HCT116 (cell line): Measurements from ENCODE around the gene TMPRSS3. TPM values are rescaled to one million over a fixed set of nuclear protein-coding genes. Genes with fewer than 3 reads are reported as not detected.

Source experiments
- ATAC-seq: fragments of 200-7000 bp; cut with Tn5 transposase; 2 replicates; pipeline ENCODE4 v1.9.1; 2020; ENCODE audit warnings: mild to moderate bottlenecking, moderate library complexity
- BruUV-seq: library from RNA; stranded (reverse); fragments of 400-500 nt; replicated peaks from 2 replicates; lab custom pipeline; 2021; lab: Mats Ljungman, UMichigan
- CTCF ChIA-PET: fragments of 300-600 bp; sonication (Branson Sonifier 250); formaldehyde crosslinking; loops from one replicate; lab custom pipeline; 2021; ENCODE audit warnings: antibody characterized with exemption; lab: Charles Lee
- POLR2A ChIA-PET: fragments of 300-600, 350-600 bp; sonication (Branson Sonifier 250); formaldehyde crosslinking; loops from one replicate; lab custom pipeline; 2021; ENCODE audit warnings: antibody characterized with exemption; lab: Charles Lee
- RAD21 ChIA-PET, 2 experiments: fragments of 300-600 bp; sonication (Branson Sonifier 250); formaldehyde crosslinking; loops; one replicate each; lab custom pipeline; 2023; ENCODE audit warnings: low total read pairs in 2 of 2; ENCODE audit not compliant: uncharacterized antibody in 2 of 2, unreplicated experiment in 2 of 2, low non-redundant PET in 1 of 2; lab: Charles Lee
- DNase-seq: peaks from one replicate; pipeline ENCODE4 v3.0.0-alpha.2; 2010; ENCODE audit warnings: low read depth, low spot score
- H2AFZ ChIP-seq: fragments of 200-600 bp; shearing (Covaris generic), sonication (generic); 2 replicates; pipeline ENCODE4 v1.6.1; 2017; ENCODE audit warnings: low read depth, mixed run types, mixed read lengths, antibody characterized with exemption, low read length; ENCODE audit not compliant: poor library complexity, severe bottlenecking
- H3K27ac ChIP-seq: 2 replicates; pipeline ENCODE4 v1.5.1; 2012; ENCODE audit warnings: low read depth, low read length
- H3K27me3 ChIP-seq: fragments of 200-600 bp; sonication (generic); 2 replicates; pipeline ENCODE4 v1.6.1; 2016; ENCODE audit warnings: mixed run types, low read length, mixed read lengths; ENCODE audit not compliant: insufficient read depth
- H3K36me3 ChIP-seq, 2 experiments: fragments of 200-500 bp in 1 of 2; fragments of 200-600 bp in 1 of 2; sonication (Bioruptor generic) in 1 of 2; sonication (generic) in 1 of 2; 2 replicates each; pipeline versions ENCODE4 v1.5.1 to v1.6.1; 2014 to 2016; ENCODE audit warnings: low read length in 2 of 2, inconsistent platforms in 1 of 2, mixed read lengths in 1 of 2, mixed run types in 1 of 2; ENCODE audit not compliant: insufficient read depth in 2 of 2, control insufficient read depth in 1 of 2
- H3K4me1 ChIP-seq, 2 experiments: fragments of 200-600 bp in 1 of 2; sonication (generic) in 1 of 2; 2 replicates each; pipeline versions ENCODE4 v1.5.1 to v1.6.1; 2012 to 2017; ENCODE audit warnings: low read length in 2 of 2, inconsistent platforms in 1 of 2, mild to moderate bottlenecking in 1 of 2, mixed read lengths in 1 of 2, mixed run types in 1 of 2, moderate library complexity in 1 of 2; ENCODE audit not compliant: insufficient read depth in 2 of 2, control insufficient read depth in 1 of 2
- H3K4me2 ChIP-seq: fragments of 200-600 bp; sonication (generic); 2 replicates; pipeline ENCODE4 v1.6.1; 2017; ENCODE audit warnings: mixed run types, low read length, mixed read lengths
- H3K4me3 ChIP-seq, 2 experiments: fragments of 200-600 bp in 1 of 2; sonication (generic) in 1 of 2; replicated peaks in 1 of 2; 2 replicates each; pipeline ENCODE4 v1.5.1; 2011 to 2016; ENCODE audit warnings: low read length in 2 of 2, control low read depth in 1 of 2, low read depth in 1 of 2, mild to moderate bottlenecking in 1 of 2, mixed read lengths in 1 of 2, mixed run types in 1 of 2
- H3K79me2 ChIP-seq: fragments of 200-600 bp; sonication (generic); 2 replicates; pipeline ENCODE4 v1.6.1; 2017; ENCODE audit warnings: mild to moderate bottlenecking, mixed run types, low read length, moderate library complexity, mixed read lengths; ENCODE audit not compliant: insufficient read depth
- H3K9ac ChIP-seq: fragments of 200-600 bp; sonication (generic); 2 replicates; pipeline ENCODE4 v1.6.1; 2016; ENCODE audit warnings: low read length, mixed read lengths
- H3K9me2 ChIP-seq: fragments of 200-600 bp; sonication (generic), shearing (Covaris generic); 2 replicates; pipeline ENCODE4 v1.6.1; 2017; ENCODE audit warnings: mixed run types, mild to moderate bottlenecking, moderate library complexity; ENCODE audit not compliant: insufficient read depth
- H3K9me3 ChIP-seq, 2 experiments: fragments of 200-500 bp in 1 of 2; fragments of 200-600 bp in 1 of 2; sonication (Bioruptor generic) in 1 of 2; sonication (generic) in 1 of 2; 2 replicates each; pipeline ENCODE4 v1.6.1; 2014 to 2017; ENCODE audit warnings: low read length in 2 of 2, mixed read lengths in 2 of 2, inconsistent platforms in 1 of 2, low read depth in 1 of 2, mild to moderate bottlenecking in 1 of 2, mixed run types in 1 of 2, moderate library complexity in 1 of 2; ENCODE audit not compliant: control insufficient read depth in 1 of 2, insufficient read depth in 1 of 2
- H4K20me1 ChIP-seq: fragments of 200-600 bp; sonication (generic), shearing (Covaris generic); 2 replicates; pipeline ENCODE4 v1.6.1; 2017; ENCODE audit warnings: mixed run types, mild to moderate bottlenecking, moderate library complexity; ENCODE audit not compliant: insufficient read depth
- ATF3 ChIP-seq: IDR thresholded peaks from 2 replicates; pipeline ENCODE4 v1.6.1; 2012
- CTCF ChIP-seq, 3 experiments: fragments of 200-600 bp in 1 of 3; sonication (generic) in 1 of 3; IDR thresholded peaks in 2 of 3; conservative IDR thresholded peaks in 1 of 3; 2 replicates each; pipeline ENCODE4 v1.5.1; 2012 to 2017; ENCODE audit warnings: low read depth in 2 of 3, low read length in 2 of 3, antibody characterized with exemption in 1 of 3, borderline replicate concordance in 1 of 3, control low read depth in 1 of 3, mild to moderate bottlenecking in 1 of 3, mixed read lengths in 1 of 3, mixed run types in 1 of 3, moderate library complexity in 1 of 3; ENCODE audit not compliant: insufficient read depth in 1 of 3
- POLR2AphosphoS5 ChIP-seq: IDR thresholded peaks from 2 replicates; pipeline ENCODE4 v1.6.1; 2011; ENCODE audit warnings: mild to moderate bottlenecking, low read depth, low read length, moderate library complexity
- RAD21 ChIP-seq: IDR thresholded peaks from 2 replicates; pipeline ENCODE4 v1.6.1; 2012; ENCODE audit warnings: low read depth, mild to moderate bottlenecking
- REST ChIP-seq: IDR thresholded peaks from 2 replicates; pipeline ENCODE4 v1.6.1; 2012; ENCODE audit warnings: low read depth
- SIN3A ChIP-seq: IDR thresholded peaks from 2 replicates; pipeline ENCODE4 v1.6.1; 2012; ENCODE audit warnings: low read depth
- SRF ChIP-seq: IDR thresholded peaks from 2 replicates; pipeline ENCODE4 v1.6.1; 2012; ENCODE audit warnings: low read depth
- ZBTB33 ChIP-seq: IDR thresholded peaks from 2 replicates; pipeline ENCODE4 v1.6.1; 2011; ENCODE audit warnings: mild to moderate bottlenecking, low read length, moderate library complexity; ENCODE audit not compliant: insufficient replicate concordance; ENCODE audit errors: extremely low read depth
- intact Hi-C: fragments of 100-400 bp; cut with micrococcal nuclease; formaldehyde crosslinking; loops from 2 replicates; pipeline ENCODE4 v1.10.0; 2022
- total RNA-seq: library from RNA; stranded (reverse); gene quantifications from one replicate; pipeline ENCODE4 v1.2.1, GENCODE V29; 2021; ENCODE audit not compliant: unreplicated experiment
- TF ChIP-seq, protein P1 (sequence below): IDR thresholded peaks from 2 replicates; pipeline ENCODE4 v1.6.1; 2012

TMPRSS3 gene
- total RNA-seq, 1 experiment from 2014 or later, result not detected

DNA sequence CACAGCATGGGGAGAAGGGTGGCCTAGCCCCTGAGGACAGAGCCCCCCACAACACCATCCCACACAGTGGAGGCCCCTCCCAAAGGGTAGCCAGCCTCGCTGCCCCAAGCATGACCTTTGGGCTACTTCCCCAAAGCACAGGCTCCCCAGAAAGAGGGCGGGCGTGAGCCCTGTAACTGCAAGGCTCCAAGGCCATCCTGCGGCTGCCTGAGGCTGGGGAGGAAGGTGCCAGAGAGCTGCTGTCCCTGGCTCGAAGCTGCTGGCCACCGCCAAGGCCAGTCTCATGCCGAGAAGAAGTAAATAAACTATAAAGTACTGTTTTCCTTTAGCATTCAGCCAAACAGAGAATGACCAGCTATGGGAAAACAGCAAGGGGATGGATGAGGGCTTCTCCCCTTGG, 35.3 kb upstream of the TMPRSS3 start:
- H2AFZ ChIP-seq, result no peak overlapping the region
- POLR2A ChIA-PET, result no interaction called here
- RAD21 ChIA-PET, result no interaction called here
- H3K27me3 ChIP-seq, result peaks cover 38% of the 10 kb centered on the region; the same call in 1 of the 2 replicates
- no peak for TF ChIP-seq RAD21
- no peak for TF ChIP-seq ZBTB33
- TF ChIP-seq, protein P1, sequence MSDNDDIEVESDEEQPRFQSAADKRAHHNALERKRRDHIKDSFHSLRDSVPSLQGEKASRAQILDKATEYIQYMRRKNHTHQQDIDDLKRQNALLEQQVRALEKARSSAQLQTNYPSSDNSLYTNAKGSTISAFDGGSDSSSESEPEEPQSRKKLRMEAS, result no peak
- TF ChIP-seq POLR2AphosphoS5, result no peak
- TF ChIP-seq ATF3, result no peak
- no peak for TF ChIP-seq SIN3A
- no peak for TF ChIP-seq CTCF (IDR thresholded peaks at IDR 0.05 in 2 of 3, conservative IDR thresholded peaks at IDR 0.05 in 1 of 3; ENCODE audit: borderline replicate concordance in 1 of 3, insufficient read depth in 1 of 3, low read depth in 2 of 3, low read length in 2 of 3)
- TF ChIP-seq REST, result no peak
- TF ChIP-seq SRF, result no peak
- no peaks in the 10 kb centered on the region for H3K9me2 ChIP-seq
- BruUV-seq, result no TSS peak
- H3K9me3 ChIP-seq, result no peaks in the 10 kb centered on the region
- CTCF ChIA-PET, result no interaction called here
- intact Hi-C loops, result no loop called here
- no peaks in the 10 kb centered on the region for H3K79me2 ChIP-seq
- no peak for ATAC-seq
- H4K20me1 ChIP-seq, result no peaks in the 10 kb centered on the region
- no peaks in the 10 kb centered on the region for H3K36me3 ChIP-seq
- DNase-seq, result no peak
- H3K4me2 ChIP-seq, result no peak overlapping the region
- H3K27ac ChIP-seq, result no peak overlapping the region
- 0 out of 4 replicates have a peak, but pooled peaks cover 0 to 5% of the 10 kb centered on the region in 2 experiments for H3K4me1 ChIP-seq
- no peak overlapping the region for H3K4me3 ChIP-seq
- H3K9ac ChIP-seq, result no peak overlapping the region
